Measurements from ENCODE around the gene GPATCH3.
"Not testable (repeated sequence)": the region's sequence is repeated elsewhere in the genome, so short reads cannot be mapped to it uniquely, and the experiment has no call there.

Gene GPATCH3

DNA sequence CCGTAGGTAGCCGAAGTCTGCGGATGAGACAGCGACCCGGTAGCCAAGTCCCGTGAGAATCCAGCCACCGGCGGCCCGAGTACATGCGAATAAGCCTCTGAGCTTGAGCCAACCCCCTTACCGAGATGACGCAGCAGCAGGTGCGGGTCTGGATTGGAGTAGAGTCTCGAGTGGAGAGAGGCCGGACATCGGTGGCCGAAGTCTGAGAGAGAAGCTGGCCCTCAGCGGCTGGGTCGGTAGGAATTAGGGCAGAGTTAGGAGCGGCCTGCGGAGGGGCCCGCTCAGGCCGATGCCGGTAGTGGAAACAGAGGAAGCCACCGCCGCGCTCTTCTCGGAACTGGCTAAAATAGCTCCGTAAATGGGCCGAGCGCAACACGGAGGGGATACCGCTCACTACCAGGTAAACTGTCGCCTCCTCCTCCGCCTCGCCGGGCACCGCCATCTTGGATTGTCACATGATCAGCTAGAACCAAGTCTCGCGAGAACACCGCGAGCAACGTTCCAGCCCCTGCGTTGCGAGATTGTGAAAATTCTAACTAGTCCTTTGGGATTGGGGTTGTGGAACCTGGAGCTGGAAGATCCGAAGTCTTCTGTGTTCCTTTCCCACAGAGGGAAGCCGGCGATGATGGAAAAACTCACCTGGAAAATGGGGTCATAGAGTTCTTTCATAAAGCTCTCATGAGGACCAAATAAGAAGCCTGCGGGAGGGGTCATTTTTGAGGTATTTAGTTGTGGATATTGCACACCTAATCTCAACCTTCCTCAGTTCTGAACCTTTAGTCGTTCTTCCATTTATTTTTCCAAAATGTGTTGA, at the start of gene GPATCH3:
Gene GPATCH3 (minus strand): TSS at position 467 of the 814 bp plus-strand sequence. CDS start 25 bp downstream, at position 442.
- DNase-seq = peak; percentile 96

DNA sequence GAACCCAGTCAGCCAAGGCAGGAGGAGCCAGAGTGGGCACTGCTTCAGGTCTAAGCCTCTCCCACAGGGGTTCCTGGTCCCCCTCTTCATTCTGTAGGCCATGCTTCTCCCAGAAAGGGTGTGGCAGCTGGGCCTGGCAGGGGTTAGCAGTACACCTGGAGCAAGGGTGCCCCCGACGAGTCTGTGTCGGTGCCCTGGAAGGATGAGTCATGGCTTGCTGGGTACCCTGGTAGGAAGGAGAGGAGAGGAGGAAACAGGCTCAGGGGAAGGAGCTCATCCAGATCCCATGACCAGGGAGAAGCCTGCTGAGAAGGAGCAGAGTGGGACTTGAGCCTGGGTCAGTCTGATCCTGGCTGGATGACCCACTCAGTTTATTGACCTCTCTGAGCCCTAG, 49.7 kb upstream of the GPATCH3 start:
- DNase-seq = no peak

- no peak for DNase-seq
Observed at GRCh38 chr1:26949266-26949925, 49.1 kb upstream of the GPATCH3 start.

GRCh38 chr1:26948725-26949057, 48.4 kb upstream of the GPATCH3 start:
- DNase-seq = not testable (repeated sequence)

DNA sequence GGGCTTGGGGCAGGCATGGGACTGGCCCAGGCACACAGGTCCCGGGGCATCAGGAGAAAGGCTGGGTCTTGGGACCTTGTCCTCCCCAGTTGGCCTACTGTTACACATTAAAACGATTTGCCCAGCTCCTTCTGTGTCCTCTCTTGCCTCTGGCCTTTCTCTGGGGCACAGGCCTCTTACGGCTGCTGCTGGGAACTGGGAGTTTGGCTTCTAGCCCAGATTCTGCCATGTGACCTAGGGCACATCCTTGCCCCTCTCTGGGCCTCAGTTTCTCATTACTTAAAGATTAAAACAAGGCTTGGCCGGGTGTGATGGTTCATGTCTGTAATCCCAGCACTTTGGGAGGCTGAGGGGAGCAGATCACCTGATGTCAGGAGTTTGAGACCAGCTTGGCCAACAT, 46.0 kb upstream of the GPATCH3 start:
- no peak for DNase-seq

- DNase-seq = no peak
Observed at GRCh38 chr1:26945728-26946127, 45.5 kb upstream of the GPATCH3 start.

- no peak for DNase-seq
Observed at GRCh38 chr1:26945138-26945537, 44.9 kb upstream of the GPATCH3 start.

DNA sequence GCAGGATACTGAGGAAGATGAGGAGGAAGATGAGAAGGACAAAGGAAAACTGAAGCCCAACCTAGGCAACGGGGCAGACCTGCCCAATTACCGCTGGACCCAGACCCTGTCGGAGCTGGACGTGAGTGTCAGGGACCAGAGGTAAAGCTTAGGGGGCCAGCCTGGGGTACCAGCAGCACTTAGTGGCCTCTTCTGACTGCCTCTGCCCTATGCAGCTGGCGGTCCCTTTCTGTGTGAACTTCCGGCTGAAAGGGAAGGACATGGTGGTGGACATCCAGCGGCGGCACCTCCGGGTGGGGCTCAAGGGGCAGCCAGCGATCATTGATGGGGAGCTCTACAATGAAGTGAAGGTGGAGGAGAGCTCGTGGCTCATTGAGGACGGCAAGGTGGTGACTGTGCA, 42.4 kb upstream of the GPATCH3 start:
- no peak for DNase-seq

GRCh38 chr1:26941311-26941710, 41.0 kb upstream of the GPATCH3 start:
- DNase-seq = no peak

DNA sequence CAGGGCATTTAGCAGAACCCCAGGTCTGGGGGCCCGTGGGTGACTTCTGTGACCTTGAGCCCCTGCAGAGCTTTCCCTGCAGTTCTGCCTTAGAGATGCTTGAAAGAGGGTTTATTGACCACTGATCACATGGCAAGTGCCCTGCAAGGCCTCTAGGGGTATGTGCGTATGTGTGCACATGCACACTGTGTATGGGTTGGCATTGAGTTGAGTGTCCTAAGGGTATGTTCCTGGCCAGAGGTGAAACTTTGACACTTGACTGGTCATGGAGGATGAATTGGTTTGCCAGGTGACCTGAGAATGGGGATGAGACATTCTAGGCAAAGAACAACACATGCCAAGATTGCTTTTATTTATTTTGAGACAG, 38.4 kb upstream of the GPATCH3 start:
- DNase-seq = no peak

DNA sequence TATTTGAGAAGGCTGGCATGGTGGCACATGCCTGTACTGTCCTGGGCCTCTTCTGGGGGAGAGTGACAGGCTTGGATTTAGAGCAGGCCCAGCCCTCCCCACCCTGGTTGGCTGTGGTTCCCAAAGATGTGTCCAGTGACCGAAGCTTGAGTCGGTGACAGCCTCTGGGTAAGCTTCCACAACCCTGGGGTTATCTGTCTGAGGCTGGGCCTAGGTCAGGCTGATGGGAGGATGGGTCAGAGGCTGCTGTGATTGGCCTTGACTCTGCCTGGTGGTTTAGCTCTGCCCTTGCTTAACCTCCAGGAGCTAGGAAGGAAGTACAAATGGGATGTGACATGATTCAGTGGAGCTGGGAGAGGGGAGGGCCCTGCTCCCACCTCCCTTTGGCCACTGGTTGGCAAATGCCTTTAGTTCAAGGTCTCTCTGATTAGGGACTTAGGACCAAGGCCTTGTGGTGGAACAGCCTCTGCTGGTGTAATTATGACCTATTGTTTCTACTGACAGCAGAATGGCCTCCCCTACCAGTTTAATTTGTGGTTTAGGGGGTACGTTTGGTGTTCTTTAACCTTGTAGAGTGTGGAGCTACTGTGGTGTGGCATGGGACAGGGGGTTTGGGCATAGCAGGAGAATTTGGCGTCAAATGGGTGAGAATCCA, 37.9 kb upstream of the GPATCH3 start:
- no peak for DNase-seq

GRCh38 chr1:26936823-26937222, 36.6 kb upstream of the GPATCH3 start:
- no peak for DNase-seq

GRCh38 chr1:26932531-26932930, 32.3 kb upstream of the GPATCH3 start:
- no peak for DNase-seq

DNA sequence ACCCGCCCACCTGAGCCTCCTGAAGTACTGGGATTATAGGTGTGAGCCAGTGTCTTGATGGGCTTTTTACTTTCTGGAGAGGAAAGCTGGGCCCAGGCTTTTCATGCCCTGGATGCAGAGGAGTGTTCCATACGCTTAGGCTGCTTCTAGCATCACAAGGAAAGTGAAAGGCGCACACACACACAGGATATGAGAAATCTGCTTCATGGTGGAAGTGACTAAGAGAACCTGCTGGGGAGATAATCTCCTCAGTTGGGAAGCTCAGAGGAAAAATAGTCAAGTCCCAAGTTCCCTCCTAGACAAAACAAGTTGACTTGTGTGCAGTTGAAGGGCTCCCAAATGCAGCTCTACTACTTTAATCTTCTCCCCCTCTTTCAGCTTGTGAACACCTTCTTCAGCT, 23.4 kb upstream of the GPATCH3 start:
- DNase-seq = no peak

DNA sequence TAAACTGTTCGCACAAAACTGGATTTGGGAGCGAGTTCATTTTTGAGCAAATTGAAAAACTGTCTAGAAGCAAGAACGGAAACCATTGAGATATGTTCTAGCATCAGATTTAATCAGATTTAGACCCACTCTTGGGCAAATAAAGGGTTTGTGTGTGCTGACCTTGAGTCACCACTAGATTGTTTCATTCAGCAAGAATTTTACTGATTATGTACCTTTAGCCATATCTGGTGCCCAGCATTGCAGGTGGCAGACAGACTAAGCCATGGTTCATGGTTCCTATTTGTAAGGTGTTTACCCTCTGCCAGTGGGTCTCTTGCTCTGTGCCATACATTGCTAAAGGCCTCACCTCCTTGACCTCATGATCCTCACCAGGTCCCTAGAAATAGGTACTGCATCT, 22.6 kb upstream of the GPATCH3 start:
- no peak for DNase-seq

DNA sequence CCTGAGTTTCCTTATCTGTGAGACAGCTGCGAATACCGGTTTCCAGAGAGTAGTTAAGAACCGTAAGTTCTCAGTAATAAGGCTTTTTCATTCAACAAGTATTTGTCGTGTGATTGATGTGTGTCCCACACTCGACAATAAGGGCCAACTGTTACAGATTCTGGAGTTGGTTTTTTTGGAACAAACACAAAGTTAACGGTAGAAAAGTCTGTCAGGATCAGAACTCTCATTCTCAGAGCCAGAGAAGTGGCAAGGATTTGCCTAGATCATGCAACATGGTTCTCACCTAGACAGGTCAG, 22.1 kb upstream of the GPATCH3 start:
- no peak for DNase-seq

GRCh38 chr1:26921540-26922430, 21.5 kb upstream of the GPATCH3 start, which contains the start of gene NUDC:
Gene NUDC, plus strand, starts transcription at chr1:26921743. Its CDS starts 106 bp downstream, at chr1:26921849.
- DNase-seq = peak; percentile 97

- DNase-seq = no peak
Observed at GRCh38 chr1:26921126-26921539, 20.9 kb upstream of the GPATCH3 start.

DNA sequence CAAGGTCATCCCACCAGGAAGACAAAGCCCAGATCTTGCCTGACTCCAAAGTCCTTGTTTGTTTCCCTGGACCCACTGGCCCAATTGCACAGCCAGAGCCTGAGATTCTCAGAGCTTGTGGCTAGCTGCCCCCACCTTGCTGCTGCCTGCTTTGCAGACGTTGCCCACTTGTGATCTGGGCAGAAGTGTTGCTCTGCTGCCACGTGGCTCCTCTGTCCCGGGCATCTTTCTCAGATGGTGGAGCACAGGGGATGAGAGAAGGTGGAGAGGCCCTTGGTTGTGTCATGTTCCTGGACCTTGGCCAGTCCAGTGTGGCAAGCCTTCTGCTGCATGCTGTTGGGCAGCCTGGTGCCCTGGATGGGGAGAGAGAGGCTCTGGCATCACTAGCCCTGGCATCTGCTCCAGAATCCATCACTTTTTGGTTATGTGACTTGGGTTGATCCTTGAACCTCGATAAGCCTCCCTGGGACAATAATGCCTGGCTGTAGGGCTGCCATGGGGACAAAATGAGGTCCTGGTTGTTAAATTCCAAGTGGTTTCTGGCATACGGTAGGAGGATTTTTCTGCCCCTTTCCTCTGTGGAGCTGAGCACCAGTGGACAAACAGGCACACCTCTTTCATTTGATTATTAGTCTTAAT, 15.1 kb upstream of the GPATCH3 start:
- DNase-seq = no peak

DNA sequence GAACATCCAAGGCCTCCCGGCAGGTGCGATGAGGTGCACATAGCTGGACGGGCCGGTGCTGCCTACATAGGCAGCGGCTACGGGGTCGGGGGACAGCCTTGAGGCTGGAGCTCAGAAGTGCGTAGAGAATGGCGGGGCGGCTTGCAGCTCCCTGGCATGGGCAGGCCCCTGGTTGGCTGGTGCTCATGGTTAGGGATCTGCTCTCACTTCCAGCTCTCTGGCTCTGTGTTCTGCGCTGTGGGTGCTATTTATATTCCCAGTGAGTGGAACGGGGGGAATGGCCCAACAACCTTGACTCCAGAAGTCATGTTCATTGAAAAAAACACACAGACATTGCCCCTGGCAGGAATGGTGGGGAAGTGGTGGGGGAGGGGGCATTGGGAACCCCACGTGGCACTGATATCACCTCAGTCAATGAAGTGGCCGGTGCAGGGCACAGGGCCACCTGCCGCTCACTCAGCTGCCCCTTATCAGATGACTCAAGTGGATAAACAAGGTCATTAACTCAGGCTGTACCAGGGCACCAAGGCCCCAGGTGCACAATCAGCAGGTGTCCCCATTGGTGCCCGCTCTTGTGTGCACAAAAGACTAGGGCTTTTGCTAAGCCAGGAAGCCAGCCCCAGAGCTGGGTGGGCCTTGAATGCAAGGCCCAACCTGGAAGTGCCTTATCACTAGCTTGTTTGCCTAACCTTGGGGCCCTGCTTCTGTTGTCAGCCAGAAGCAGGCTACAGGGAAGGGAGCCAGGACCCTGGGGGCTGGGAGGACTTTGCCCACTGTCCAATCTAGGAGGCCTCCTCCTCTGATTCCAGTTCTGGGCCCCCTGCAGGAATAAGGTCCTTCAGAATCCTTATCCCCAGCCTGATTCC, 13.7 kb upstream of the GPATCH3 start, which contains the start of gene NR0B2:
Gene NR0B2 (minus strand): TSS at position 222 of the 866 bp plus-strand sequence. CDS start 35 bp downstream, at position 187.
- peak; percentile 47 for DNase-seq

- no peak for DNase-seq
Observed at GRCh38 chr1:26913389-26913753, 13.1 kb upstream of the GPATCH3 start.

- DNase-seq = no peak
Observed at GRCh38 chr1:26912147-26912490, 11.9 kb upstream of the GPATCH3 start.

Data from NCI-H2171 (cell line).